Measurements from ENCODE around the gene SYT9.

DNA sequence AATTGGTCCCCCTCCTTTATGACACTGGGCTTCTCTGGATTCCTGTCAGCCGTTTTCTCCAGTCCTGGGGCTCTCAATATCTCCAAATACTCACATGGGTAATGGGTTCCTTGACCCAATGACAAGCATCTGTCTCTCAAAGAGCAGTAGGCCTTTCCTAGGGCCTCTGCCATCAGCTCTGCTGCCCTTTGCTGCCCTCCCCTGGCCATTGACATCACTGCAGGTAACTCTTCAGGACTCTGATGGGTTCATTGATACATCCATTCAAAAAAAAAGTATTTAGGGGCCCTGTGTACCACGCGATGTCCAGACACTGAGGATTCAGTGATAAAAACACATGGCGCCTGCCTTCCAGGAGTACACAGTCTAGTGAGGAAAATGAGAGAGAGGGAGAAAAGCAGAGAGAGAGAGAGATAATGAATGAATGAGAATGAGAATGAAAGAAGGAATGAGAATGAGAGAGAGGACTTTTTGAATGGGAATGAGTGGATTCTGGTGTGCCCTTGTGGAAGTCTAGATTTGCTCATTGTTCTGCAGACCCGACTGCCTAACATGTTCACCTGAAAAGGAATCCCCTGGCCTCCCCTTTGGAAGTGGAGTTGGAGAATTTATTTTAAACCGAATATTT lies 191.0 kb downstream of the SYT9 start:
- TF ChIP-seq, protein P1, sequence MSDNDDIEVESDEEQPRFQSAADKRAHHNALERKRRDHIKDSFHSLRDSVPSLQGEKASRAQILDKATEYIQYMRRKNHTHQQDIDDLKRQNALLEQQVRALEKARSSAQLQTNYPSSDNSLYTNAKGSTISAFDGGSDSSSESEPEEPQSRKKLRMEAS (IDR thresholded peaks at IDR 0.05): no peak
- no peak for TF ChIP-seq YY1 (IDR thresholded peaks at IDR 0.05)
- TF ChIP-seq, protein P2, sequence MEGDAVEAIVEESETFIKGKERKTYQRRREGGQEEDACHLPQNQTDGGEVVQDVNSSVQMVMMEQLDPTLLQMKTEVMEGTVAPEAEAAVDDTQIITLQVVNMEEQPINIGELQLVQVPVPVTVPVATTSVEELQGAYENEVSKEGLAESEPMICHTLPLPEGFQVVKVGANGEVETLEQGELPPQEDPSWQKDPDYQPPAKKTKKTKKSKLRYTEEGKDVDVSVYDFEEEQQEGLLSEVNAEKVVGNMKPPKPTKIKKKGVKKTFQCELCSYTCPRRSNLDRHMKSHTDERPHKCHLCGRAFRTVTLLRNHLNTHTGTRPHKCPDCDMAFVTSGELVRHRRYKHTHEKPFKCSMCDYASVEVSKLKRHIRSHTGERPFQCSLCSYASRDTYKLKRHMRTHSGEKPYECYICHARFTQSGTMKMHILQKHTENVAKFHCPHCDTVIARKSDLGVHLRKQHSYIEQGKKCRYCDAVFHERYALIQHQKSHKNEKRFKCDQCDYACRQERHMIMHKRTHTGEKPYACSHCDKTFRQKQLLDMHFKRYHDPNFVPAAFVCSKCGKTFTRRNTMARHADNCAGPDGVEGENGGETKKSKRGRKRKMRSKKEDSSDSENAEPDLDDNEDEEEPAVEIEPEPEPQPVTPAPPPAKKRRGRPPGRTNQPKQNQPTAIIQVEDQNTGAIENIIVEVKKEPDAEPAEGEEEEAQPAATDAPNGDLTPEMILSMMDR (IDR thresholded peaks at IDR 0.05; ENCODE audit: low read depth, low read length, missing input control): peak; percentile 85
- TF ChIP-seq SP1 (IDR thresholded peaks at IDR 0.05): no peak
- no peak for TF ChIP-seq REST (IDR thresholded peaks at IDR 0.05)
- TF ChIP-seq FOXA1 (IDR thresholded peaks at IDR 0.05): no peak
- no peak for TF ChIP-seq JUND (IDR thresholded peaks at IDR 0.05)
- no peak for TF ChIP-seq NR2F2 (IDR thresholded peaks at IDR 0.05)
- no peak for TF ChIP-seq ATF3 (IDR thresholded peaks at IDR 0.05)

All from liver (tissue), 3 donors.